GM18519 (cell line): ENCODE measurements around the gene RFT1.
"Not testable (repeated sequence)": the region's sequence is repeated elsewhere in the genome, so short reads cannot be mapped to it uniquely, and the experiment has no call there.

Source experiments
- ATAC-seq: cut with Tn5 transposase; IDR thresholded peaks from one replicate; pipeline ENCODE4 v1.9.1; 2021; ENCODE audit warnings: mild to moderate bottlenecking, moderate library complexity; ENCODE audit not compliant: unreplicated experiment, low FRiP score

Gene RFT1

DNA sequence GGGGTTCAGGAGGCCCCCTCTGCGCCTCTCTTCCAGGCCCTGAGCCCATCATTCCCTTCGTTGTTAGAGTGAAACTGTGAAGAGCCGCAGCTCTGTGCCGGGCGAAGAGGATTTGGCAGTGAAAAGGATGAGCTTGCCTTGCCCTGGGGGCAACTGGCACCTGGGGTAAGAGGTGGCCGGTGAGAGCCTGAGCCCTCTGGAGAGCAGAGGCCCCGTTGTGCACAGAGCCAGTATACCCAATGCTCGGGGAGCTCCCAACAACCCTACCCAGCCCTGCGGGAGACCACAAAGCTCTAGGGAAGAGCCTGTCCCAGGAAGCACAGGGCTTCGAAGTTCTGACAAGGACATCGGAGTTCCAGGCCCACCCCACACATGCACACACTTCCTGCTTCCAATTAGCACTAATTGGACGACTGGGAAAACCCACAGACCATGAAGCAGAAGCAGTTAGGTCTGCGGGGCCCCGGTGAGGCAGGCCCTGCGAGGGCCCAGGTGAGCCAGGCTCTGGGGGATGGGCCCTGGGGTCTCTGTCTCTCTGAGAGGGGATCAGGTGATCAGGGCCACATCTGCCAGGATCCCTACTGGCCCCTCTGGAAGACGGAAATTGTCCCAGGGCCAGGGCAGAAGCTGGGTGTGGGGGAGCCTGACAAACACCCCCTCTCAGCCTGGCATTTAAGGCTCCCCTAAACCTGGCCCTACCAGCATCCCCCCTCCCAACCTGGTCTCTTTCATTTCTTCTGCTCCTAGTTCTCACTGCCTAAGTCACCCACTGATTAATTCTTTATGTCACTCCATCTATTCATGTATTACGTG, 56.5 kb downstream of the RFT1 start:
- ATAC-seq, result no peak

DNA sequence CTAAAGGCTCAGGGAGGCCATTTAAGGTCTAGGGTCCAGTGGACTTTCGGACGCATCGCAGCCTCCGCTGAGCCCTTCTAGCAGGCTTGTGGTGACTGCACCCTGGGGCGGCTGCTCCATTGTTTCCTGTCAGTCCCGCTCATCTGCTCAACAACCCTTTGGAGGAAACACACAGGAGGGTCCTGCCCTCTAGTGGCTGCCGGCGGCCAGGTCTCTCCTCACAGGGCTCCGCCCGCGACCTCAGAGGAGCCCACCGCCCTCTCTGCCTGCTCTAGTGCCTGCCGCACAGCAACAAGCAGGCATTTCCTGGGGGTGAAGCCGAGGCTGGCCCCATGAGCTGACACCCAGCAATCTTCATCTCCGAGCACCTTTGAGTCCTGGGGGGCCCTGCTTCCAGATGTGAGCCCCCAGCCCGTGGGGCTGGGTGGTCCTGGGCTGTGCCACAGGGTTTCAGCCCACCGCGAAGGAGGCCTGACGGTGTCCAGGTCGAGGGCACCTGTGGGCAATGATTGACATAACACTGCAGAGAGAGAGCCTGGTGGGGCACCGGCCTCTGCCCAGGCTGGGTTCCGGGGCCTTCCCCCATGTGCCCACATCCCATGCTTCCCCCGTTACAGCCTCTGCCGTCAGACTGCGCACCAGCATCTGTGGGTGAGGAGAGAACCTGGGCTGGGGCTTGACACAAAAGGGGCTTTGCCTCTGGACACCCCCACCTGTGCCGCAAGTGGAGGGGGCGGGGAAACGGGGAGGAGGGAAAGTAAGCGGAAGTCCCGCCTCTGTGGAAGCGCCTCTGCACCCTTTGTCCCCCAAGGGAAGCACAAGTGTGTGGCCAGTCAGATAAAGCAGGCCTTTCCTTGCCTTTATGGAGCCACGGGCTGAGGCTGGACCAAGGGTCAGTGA, 57.3 kb downstream of the RFT1 start:
- no peak for ATAC-seq

DNA sequence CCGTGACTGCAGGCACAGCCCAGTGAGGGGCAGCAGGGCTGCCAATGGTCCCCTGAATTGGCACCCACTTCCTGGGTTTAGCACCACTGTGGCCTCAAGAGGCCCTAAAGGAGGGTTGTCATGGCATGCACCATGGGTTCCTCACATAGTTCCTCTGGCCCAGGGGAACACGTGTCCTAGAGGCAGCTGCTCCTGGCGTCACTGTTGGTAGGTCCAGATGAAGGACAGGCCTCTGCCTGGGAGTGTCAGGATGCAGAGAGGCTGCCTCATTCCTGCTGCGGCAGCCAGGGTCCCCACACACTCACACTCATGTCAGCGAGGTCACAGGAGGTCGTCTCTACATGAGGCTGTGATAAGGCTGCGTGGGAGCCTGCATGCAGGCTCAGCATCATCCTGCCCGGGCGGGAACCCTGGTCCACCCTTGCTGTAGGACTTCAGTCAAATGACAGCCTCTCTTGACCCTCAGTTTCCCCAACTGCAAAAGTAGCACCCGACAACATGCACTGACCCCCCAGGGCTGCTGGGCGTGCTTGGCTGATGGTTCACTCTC, 58.3 kb downstream of the RFT1 start:
- ATAC-seq, result no peak

GRCh38 chr3:53069422-53070068, 60.7 kb downstream of the RFT1 start:
- ATAC-seq, result no peak

- ATAC-seq, result no peak
These were observed 62.1 kb downstream of the RFT1 start for GRCh38 chr3:53068176-53068575.

GRCh38 chr3:53067567-53067966, 62.7 kb downstream of the RFT1 start:
- no peak for ATAC-seq

GRCh38 chr3:53065841-53066480, 64.3 kb downstream of the RFT1 start:
- no peak for ATAC-seq

DNA sequence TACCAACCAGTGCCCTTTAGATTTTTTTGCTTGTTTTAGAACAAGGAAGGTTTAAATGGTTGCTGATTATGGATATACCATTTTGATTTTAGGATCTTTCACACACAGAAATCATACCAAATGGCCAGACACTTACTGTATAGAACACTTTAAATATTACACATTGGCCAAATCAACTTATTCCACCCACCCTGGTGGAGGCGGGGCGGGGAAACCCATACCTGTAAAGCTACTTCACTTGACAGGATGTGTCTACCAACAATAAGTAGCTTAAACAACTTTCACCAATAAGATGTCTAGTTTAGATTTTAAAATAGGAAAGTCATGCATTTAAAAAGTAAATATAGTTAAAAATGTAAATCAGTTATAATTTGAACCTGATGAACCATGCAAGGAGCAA, 67.3 kb downstream of the RFT1 start:
- ATAC-seq, result no peak

DNA sequence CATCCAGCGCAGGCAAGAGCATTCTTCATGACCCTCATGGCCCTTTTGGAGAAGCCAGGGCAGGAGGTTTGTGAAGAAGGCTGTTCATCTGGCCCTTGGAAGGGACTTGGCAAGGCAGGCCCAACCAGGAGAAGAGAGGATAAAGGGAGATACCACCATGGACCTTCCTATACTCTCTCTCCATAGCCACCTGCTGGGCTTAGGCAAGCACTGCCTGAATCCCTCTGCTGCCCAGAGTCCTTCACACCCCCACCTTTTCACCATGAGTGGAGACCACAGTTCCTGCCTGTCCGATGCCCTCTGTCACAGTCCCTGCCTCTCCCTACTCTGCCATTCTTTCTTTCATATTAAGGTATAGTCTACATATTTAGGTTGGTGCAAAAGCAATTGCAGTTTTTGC, 73.8 kb downstream of the RFT1 start:
- ATAC-seq, result no peak

DNA sequence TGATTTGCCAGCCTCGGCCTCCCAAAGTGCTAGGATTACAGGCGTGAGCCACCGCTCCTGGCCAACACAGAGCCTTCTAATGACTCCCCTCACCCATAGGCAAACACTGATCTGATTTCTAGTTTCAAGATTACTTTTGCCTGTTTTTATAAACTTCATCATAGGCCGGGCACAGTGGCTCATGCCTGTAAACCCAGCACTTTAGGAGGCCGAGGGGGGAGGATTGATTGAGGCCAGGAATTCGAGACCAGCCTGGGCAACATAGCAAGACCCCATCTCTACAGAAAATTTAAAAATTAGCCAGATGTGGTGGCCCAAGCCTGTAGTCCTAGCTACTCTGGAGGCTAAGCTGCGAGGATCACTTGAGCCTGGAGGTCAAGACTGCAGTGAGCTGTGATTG, 76.0 kb downstream of the RFT1 start:
- ATAC-seq, result not testable (repeated sequence)

DNA sequence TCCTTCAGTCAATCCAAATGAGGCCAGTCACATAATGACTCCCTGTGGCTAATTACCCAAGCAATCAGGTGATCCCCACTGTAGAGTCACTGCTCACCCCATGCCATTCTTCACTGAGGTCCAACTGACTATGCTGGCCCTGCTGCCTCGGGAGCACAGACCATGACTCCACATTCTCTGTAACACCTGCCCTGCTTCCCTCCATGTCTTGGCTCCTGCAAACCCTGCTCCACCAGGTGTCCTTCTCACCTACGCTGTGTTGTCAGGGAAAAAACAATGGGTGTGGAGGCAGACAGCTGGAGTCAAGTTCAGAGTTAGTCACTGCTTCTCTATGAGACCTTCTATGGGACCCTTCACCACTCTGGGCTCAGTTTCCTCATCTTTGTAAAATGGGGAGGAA, 78.3 kb downstream of the RFT1 start:
- no peak for ATAC-seq

DNA sequence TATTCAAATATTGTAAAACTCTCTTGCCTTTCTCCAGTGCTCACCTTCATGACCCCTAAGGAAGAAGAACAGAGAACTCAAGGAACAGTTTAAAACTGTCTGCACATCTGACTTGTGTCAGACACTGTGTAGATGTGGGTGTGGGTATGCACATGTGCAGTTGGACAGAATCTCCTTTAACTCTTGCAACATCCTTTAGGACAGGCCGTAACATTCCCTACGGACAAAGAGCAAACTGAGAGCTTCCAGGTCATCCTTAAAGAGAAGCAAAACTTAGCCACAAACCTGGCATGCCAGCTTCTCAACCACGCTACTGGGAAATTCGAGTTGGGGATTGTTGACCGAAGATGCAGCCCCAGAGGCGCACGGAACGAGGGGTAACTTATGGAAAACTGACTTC, 80.2 kb downstream of the RFT1 start:
- no peak for ATAC-seq

- peak; percentile 20 for ATAC-seq
These were observed 83.8 kb downstream of the RFT1 start for GRCh38 chr3:53046171-53047170.

DNA sequence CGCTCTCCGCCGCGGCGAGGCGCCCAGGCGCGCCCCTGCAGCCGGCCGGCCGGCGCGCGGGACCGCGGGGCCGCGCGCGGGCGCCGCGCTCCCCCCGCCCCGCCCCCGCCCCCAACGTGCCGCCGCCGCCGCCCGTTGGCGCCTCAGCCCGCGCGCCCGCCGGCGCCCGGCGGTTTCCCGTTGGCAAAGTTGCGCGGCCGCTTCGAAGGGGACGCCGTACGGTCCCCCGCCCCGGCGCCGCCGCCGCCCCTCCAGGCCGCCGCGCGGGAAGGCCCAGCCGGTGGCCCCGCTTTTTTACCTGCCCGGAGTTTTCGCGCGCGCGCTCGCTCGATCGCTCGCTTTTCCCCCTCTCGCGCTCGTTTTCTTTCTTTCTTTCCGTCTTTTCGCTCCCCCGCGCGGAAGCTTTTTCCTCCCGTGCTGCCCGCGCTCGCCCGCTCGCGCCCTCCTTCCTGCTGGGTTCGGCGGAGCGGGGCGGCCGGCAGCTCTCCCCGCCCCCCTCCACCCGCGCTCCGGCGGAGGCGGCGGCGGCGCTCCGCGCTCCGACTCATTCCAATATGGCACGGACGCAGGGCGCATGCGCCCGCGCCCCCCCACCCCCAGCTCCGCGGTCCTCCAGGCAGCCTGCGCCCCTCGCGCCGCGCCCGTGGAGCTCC, 84.6 kb downstream of the RFT1 start, which contains the start of gene SFMBT1:
SFMBT1 (minus strand) TSS at position 556 of the 653 bp plus-strand sequence. CDS start 76,945 bp downstream, outside the sequence.
- ATAC-seq, result peak; percentile 29

DNA sequence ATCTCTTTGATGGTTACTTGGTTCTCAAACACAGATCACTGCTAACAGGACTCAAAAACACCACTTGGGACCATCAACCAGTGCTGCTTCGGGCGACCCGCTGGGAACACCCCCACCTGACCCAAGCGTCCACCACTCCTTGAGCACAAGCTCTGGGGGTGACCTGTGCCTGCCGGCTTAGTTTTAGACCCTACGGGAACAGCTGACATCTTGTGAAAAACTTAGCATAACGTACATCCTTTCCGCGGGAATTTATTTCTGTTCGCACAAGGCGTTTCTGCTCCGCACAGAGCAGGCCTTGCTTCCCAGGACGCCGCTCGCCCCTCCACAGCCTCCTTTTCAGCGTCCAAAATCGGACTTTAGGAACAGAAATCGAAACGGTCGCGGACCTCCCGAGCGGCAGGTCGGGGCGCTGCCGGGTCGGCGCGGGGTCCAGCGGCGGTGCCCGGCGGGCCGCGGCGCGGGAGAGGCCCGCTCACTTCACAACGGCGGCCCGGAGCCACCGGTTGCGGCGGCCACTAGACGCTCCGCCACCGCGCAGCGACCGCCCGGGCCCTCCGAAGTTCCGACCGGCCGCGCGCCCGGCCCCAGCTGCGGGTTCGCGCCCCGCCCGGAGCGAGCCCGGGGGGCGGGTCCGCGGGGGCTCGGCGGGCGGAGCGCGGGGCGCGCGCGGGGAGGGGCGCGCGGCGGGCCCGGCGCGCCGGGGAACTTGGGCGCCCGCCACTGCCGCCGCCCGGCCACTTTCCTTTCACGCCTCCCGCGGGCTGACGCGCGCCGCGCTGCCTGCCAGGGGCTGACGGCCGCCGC, 85.3 kb downstream of the RFT1 start:
- peak; percentile 30 for ATAC-seq

DNA sequence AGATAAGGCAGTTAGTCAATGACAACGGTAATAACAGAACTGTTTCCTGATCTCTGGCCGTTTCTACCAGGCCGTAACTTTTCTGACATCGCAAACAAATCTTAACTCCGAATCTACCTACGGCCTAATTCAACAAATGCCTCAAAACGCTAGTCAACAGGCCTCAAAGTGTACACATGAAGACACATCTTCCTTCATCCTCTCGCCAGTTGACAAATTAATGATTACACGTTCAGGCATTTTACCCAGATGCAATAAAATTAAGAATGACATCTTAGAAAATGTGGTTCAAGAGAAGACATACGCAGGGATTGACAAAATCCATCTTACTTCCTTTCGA, 85.9 kb downstream of the RFT1 start:
- ATAC-seq, result no peak

DNA sequence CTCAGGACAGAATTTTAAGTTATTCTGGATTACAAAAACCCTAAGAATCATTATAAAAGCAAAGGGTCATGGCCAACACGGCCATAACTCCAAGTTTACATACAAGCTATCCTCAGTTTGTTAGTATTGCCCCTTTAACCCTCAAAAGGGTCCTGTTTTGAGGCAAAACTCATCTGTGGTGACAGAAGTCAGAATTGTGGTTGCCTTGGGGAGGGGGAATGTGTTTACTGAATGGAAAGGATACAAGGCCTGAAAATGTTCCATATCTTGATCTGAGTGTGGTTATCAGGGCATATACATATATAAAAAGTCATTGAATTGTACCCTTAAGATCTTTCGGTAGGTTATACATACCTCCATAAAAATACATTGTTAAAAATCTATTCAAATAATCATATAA, 86.5 kb downstream of the RFT1 start:
- no peak for ATAC-seq

- ATAC-seq, result no peak
These were observed 87.6 kb downstream of the RFT1 start for GRCh38 chr3:53042651-53043050.
